Heart left ventricle (tissue), 16 donors: ENCODE results near the gene CTPS1. TPM values are rescaled to one million over a fixed set of nuclear protein-coding genes. Genes with fewer than 3 reads are reported as not detected.

Source experiments
- ATAC-seq, 4 donors: fragments of 200-7000 bp; cut with Tn5 transposase; one replicate each; pipeline ENCODE4 v1.9.1; 2020 to 2022; ENCODE audit warnings: moderate library complexity in 4 of 4, mild to moderate bottlenecking in 3 of 4, moderate number of reproducible peaks in 1 of 4
- DNase-seq, 5 donors: peaks; one replicate each; pipeline ENCODE4 v3.0.0-alpha.2; 2020
- H3K27ac ChIP-seq, 12 donors: fragments of 200-600 bp; sonication (generic) in 4 of 12; one replicate each; pipeline versions ENCODE4 v1.5.0 to v1.8.0; 2016 to 2022; ENCODE audit warnings: mild to moderate bottlenecking in 2 of 12
- H3K27me3 ChIP-seq, 9 donors: fragments of 200-600 bp; sonication (generic) in 2 of 9; one replicate each; pipeline versions ENCODE4 v1.5.1 to v1.8.0; 2016 to 2022; ENCODE audit warnings: mild to moderate bottlenecking in 3 of 9
- H3K36me3 ChIP-seq, 9 donors: fragments of 200-600 bp; sonication (generic) in 2 of 9; one replicate each; pipeline versions ENCODE4 v1.5.0 to v1.8.0; 2018 to 2022; ENCODE audit warnings: mild to moderate bottlenecking in 2 of 9
- H3K4me1 ChIP-seq, 12 donors: fragments of 200-600 bp; sonication (generic) in 4 of 12; one replicate each; pipeline versions ENCODE4 v1.5.0 to v1.8.0; 2016 to 2022; ENCODE audit warnings: mild to moderate bottlenecking in 3 of 12
- H3K4me3 ChIP-seq, 12 donors: fragments of 200-600 bp; sonication (generic) in 4 of 12; one replicate each; pipeline versions ENCODE4 v1.5.0 to v1.8.0; 2017 to 2022; ENCODE audit warnings: mild to moderate bottlenecking in 9 of 12, moderate library complexity in 4 of 12
- H3K9me3 ChIP-seq, 12 donors: fragments of 200-600 bp; sonication (generic) in 4 of 12; one replicate each; pipeline versions ENCODE4 v1.5.0 to v1.8.0; 2016 to 2022; ENCODE audit warnings: mild to moderate bottlenecking in 1 of 12
- POLR2A ChIP-seq, 2 donors: fragments of 450-650 bp; IDR thresholded peaks; one replicate each; pipeline ENCODE4 v1.6.1; 2017; ENCODE audit warnings: antibody characterized with exemption in 2 of 2, mild to moderate bottlenecking in 2 of 2, moderate library complexity in 2 of 2
- WGBS, 4 donors: extraction: QIAGEN DNeasy Blood & Tissue Kit in 2 of 4; methylation state at CpG; one replicate each; pipeline versions ENCODE4 v1.1.5 to v1.1.7; 2013 to 2018; 5-methylcytosine and 5-hydroxymethylcytosine counted together
- intact Hi-C, 10 donors: fragments of 100-400 bp; cut with DNase I; formaldehyde crosslinking; loops; one replicate each; pipeline versions ENCODE4 v1.11.1 to v1.14.2; 2022
- polyA plus RNA-seq, 2 donors: library from polyadenylated mRNA; stranded (reverse); fragments of 200-250 nt; gene quantifications; one replicate each; pipeline ENCODE4 v1.2.3, GENCODE V29; 2013
- total RNA-seq, 9 donors: library from RNA; depleted of rRNA in 2 of 9; stranded (reverse); fragments of >200 nt in 2 of 9; fragmentation: NEBNext Ultra II Directional in 3 of 9; extraction: Animal tissue kit (Norgen Biotek cat#: 25700) in 3 of 9; gene quantifications; one replicate each; pipeline versions ENCODE4 v1.1.0 to v1.2.4, GENCODE V29; 2016 to 2023
- TF ChIP-seq, protein P1 (sequence below), 12 donors: fragments of 200-600 bp; sonication (generic) in 4 of 12; IDR thresholded peaks; one replicate each; pipeline versions ENCODE4 v1.5.0 to v1.8.0; 2018 to 2022; ENCODE audit warnings: antibody characterized with exemption in 12 of 12, mild to moderate bottlenecking in 5 of 12
- donor health status: ischemic (EF 13 %, LVEDD 7.1; RV severe dilation, severe dysfunction).
- donor health status: healthy with polysubstance abuse.
- donor health status: DM: no; HTN: yes; CAD: no.
- donor health status: DM: no; HTN: no; CAD: no.
- donor health status: ischemic (EF 25% LVEDD 6.9; RV normal size, moderate dysfunction).
- donor health status: ischemic (EF 25% LVEDD 5.7; RV mildly dilated, moderate dysfunction).
- donor health status: healthy.
- donor health status: DM: yes; HTN: yes; CAD: no.
- donor health status: ischemic (EF 35%, LVEDD 5.7; RV mildly dilated, moderate dysfunction).
- donor health status: nonischemic (EF 11% LVEDD 7.7; RV severe dilation, severe dysfunction).
- donor health status: DM: yes; HTN: yes; CAD: no.
- donor health status: PGD.
- donor health status: ischemic (EF 29% LVEDD 5.4; RV normal size, mild dysfunction).
- donor health status: nonischemic (EF 23%, LVEDD 6.1; RV moderate dilation, normal function).

Gene CTPS1
- total and polyA plus RNA-seq, 11 donors = 3.7 to 22.5 (median 7.4) TPM

- Histone ChIP-seq H3K27ac (no peak overlapping the region), H3K9me3 (no peaks in the 10 kb centered on the region), H3K27me3 (no peaks in the 10 kb centered on the region), H3K4me1 (no peaks in the 10 kb centered on the region), H3K4me3 (no peak overlapping the region), H3K36me3 (no peaks in the 10 kb centered on the region)
- 68 to 96% (median 89%) methylated on average over 4 of the region's 4 CpGs for WGBS, 4 donors
- TF ChIP-seq POLR2A (IDR thresholded peaks at IDR 0.05) = no peak
- TF ChIP-seq, protein P1, sequence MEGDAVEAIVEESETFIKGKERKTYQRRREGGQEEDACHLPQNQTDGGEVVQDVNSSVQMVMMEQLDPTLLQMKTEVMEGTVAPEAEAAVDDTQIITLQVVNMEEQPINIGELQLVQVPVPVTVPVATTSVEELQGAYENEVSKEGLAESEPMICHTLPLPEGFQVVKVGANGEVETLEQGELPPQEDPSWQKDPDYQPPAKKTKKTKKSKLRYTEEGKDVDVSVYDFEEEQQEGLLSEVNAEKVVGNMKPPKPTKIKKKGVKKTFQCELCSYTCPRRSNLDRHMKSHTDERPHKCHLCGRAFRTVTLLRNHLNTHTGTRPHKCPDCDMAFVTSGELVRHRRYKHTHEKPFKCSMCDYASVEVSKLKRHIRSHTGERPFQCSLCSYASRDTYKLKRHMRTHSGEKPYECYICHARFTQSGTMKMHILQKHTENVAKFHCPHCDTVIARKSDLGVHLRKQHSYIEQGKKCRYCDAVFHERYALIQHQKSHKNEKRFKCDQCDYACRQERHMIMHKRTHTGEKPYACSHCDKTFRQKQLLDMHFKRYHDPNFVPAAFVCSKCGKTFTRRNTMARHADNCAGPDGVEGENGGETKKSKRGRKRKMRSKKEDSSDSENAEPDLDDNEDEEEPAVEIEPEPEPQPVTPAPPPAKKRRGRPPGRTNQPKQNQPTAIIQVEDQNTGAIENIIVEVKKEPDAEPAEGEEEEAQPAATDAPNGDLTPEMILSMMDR (IDR thresholded peaks at IDR 0.05) = no peak
- no peak for ATAC-seq
- no peak for DNase-seq
- intact Hi-C loops = no loop called here
These were observed 13.1 kb upstream of the CTPS1 start for GRCh38 chr1:40966417-40966816.

DNA sequence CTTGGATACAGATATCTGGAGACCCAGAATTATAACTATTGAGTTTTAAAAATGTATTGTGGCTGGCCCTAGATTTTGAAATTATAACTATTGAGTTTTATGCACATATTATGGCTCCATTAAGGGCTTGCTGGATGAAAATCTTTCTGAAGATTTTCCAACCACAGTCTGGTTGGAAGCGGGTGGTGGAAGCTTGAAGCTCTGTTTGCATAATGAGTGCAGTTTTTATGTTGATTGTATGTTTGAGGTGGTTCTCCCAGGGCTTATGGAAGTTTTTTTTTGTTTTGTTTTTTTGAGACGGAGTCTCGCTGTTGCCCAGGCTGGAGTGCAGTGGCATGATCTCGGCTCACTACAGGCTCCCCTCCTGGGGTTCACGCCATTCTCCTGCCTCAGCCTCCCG lies 10.1 kb upstream of the CTPS1 start:
- H3K9me3 ChIP-seq = no peaks in the 10 kb centered on the region
- no peak overlapping the region for H3K4me3 ChIP-seq
- no peaks in the 10 kb centered on the region for H3K4me1 ChIP-seq
- H3K27me3 ChIP-seq = no peaks in the 10 kb centered on the region
- no peak for DNase-seq
- TF ChIP-seq, protein P1 (IDR thresholded peaks at IDR 0.05) = no peak
- no peak for TF ChIP-seq POLR2A (IDR thresholded peaks at IDR 0.05)
- no peaks in the 10 kb centered on the region for H3K36me3 ChIP-seq
- no peak for ATAC-seq
- WGBS, 4 donors = 85 to 95% (median 93%) methylated on average over 6 of the region's 6 CpGs
- no peak overlapping the region for H3K27ac ChIP-seq
- intact Hi-C loops = no loop called here

DNA sequence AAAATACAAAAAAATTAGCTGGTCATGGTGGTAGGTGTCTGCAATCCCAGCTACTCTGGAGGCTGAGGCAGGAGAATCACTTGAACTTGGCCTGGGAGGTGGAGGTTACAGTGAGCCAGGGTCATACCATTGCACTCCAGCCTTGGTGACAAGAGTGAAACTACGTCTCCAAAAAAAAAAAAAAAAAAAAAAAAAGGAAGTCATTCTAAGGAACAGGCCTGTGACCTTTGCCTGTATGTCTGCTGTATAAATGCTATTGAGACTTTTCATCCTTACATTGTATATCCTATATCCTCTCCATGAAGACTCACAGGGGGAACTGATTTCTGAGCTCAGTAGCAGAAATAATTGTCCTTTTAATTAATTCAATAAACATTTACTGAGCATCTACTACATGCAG lies 7.5 kb upstream of the CTPS1 start:
- H3K27me3 ChIP-seq = no peaks in the 10 kb centered on the region
- H3K4me1 ChIP-seq = no peaks in the 10 kb centered on the region
- DNase-seq (no peak), ATAC-seq (no peak)
- no peak overlapping the region for H3K4me3 ChIP-seq
- intact Hi-C loops = no loop called here
- no peaks in the 10 kb centered on the region for H3K9me3 ChIP-seq
- H3K36me3 ChIP-seq = no peaks in the 10 kb centered on the region
- no peak for TF ChIP-seq POLR2A (IDR thresholded peaks at IDR 0.05)
- TF ChIP-seq, protein P1 (IDR thresholded peaks at IDR 0.05) = no peak
- no peak overlapping the region for H3K27ac ChIP-seq
- 73 to 90% (median 81%) methylated on average over 1 of the region's 1 CpG for WGBS, 4 donors

DNA sequence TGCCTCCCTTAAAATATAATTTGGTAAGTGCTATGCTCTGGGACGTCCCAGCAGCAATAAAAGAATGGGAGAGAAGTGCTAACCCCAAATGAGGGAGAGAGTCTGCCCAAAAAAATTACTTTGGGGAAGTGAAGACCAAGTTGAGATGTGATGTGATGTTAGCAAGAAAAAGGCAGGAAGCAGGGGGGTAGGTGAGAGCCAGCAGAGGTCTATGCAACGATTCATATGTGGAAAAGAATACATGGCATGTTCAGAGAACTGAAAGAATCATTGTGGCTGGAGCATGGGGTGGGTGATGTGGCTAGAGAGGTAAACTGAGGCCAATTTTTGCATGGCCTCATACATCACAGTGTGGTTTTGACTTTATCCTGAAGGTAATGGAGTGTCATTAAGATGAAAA lies 5.6 kb upstream of the CTPS1 start:
- no peaks in the 10 kb centered on the region for H3K9me3 ChIP-seq
- ATAC-seq = no peak
- TF ChIP-seq, protein P1 (IDR thresholded peaks at IDR 0.05) = no peak
- TF ChIP-seq POLR2A (IDR thresholded peaks at IDR 0.05) = no peak
- H3K27me3 ChIP-seq = no peaks in the 10 kb centered on the region
- intact Hi-C loops = no loop called here
- H3K36me3 ChIP-seq = no peaks in the 10 kb centered on the region
- H3K27ac ChIP-seq = no peak overlapping the region
- no peak for DNase-seq
- H3K4me1 ChIP-seq = peaks cover 0 to 2% (median 1%) of the 10 kb centered on the region in 12 donors
- H3K4me3 ChIP-seq = no peak overlapping the region
- 62 to 70% (median 64%) methylated on average over 2 of the region's 2 CpGs for WGBS, 4 donors
